LNCaP clone FGC (cell line): ENCODE measurements around the gene NDUFV2.

ENCODE experiments used
- DNase-seq: peaks from one replicate; pipeline ENCODE4 v3.0.0-alpha.2; 2011; ENCODE audit warnings: low read depth
- H3K4me3 ChIP-seq: 2 replicates; pipeline ENCODE4 v1.5.1; 2011; ENCODE audit warnings: mild to moderate bottlenecking, low read depth, low read length, control low read depth
- CTCF ChIP-seq: IDR thresholded peaks from 2 replicates; pipeline ENCODE4 v1.5.1; 2012; ENCODE audit warnings: mild to moderate bottlenecking; ENCODE audit not compliant: control insufficient read depth, insufficient read depth; ENCODE audit errors: extremely low read depth

NDUFV2 gene

GRCh38 chr18:9124824-9125223 lies 22.3 kb downstream of the NDUFV2 start:
- DNase-seq = no peak
- H3K4me3 ChIP-seq = no peak overlapping the region
- TF ChIP-seq CTCF = no peak

- DNase-seq = no peak
- no peak for TF ChIP-seq CTCF
- H3K4me3 ChIP-seq = no peak overlapping the region
Measured at GRCh38 chr18:9126337-9126736, 23.8 kb downstream of the NDUFV2 start.

- no peak overlapping the region for H3K4me3 ChIP-seq
- no peak for DNase-seq
- TF ChIP-seq CTCF = no peak
Measured at GRCh38 chr18:9130195-9130594, 27.7 kb downstream of the NDUFV2 start.

DNA sequence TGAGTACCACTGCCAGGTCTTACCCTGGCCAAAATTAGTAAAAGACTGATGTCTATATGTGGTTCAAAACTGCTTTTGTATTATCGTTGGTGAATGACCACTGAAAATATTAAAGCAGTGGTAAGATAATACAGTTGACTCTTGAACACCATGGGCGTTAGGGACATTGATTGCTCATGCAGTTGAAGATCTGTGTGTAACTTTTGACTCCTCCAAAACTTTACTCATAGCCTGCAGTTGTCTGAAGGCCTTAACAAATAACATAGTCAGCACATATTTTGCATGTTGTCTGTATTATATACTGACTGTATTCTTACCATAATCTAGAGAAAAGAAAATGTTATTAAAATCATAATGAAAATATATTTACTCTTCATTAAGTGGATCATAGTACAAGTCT lies 28.3 kb downstream of the NDUFV2 start:
- no peak for TF ChIP-seq CTCF
- H3K4me3 ChIP-seq = no peak overlapping the region
- DNase-seq = no peak

- TF ChIP-seq CTCF = no peak
- H3K4me3 ChIP-seq = no peak overlapping the region
- DNase-seq = no peak
Measured at GRCh38 chr18:9132628-9133027, 30.1 kb downstream of the NDUFV2 start.

DNA sequence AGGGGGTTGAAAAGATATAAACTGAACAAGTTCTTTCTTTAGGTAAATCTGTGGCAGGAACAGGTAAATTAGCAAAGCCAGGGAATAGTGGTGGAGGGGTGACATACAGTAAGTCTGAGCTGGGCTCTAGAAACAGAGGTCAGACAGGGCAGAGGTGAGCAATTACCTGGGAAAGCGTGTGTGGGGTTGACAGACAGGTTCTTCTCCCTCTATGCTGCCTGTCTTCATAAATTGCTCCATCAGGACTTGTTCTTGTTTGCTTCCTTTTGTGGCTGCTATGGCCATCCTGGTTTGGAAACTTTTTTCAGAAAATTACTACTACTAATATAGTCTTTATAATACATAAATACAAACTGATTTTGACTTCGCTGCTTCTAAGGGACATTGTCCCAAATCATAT lies 30.7 kb downstream of the NDUFV2 start:
- peak; percentile 56 for DNase-seq
- no peak for TF ChIP-seq CTCF
- no peak overlapping the region for H3K4me3 ChIP-seq

DNA sequence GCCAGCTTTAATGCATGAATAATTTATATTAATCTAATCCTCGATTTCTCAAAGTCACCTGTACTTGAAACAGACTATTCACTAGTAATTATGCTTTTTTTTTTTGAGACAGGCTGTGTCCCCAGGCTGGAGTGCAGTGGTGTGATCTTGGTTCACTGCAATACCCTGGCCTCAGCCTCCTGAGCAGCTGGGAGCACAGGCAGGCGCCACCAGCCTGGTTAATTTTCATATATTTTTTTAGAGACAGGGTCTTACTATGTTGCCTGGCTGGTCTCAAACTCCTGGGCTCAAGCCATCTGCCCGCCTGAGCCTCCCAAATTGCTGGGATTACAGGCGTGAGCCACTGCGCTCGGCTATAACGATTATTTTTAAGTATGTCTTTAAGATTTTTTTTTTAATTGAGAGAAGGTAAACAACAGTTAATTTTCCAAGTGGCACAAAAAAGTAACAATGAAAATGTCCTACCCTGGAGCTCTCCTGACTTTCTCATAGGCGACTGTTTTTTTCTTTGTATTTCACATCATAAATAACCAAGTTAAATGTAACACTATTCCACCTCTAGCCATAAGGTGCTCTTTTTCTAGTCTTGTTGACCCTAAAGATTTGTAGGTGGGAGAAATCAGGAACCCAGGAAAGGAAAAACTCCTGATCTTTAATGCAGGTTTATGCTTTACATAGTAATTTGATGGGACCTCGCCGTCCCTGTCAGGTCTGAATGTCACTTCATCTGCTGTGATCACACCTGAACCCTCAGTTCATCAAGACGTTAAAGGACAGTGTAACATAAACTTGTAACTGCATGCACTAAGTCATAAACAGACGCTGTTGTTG lies 32.8 kb downstream of the NDUFV2 start:
- no peak for DNase-seq
- H3K4me3 ChIP-seq = peak overlapping the region; percentile 65

More for the DNA sequence above, 32.8 kb downstream of the NDUFV2 start:
- no peak for TF ChIP-seq CTCF
